Activated T-helper 1 cell treated with anti-CD3 and anti-CD28 coated beads, Interleukin-2, amount 50 U/mL, for 16 hours (primary cell): ENCODE data around the gene MYLK.

Experiments
- DNase-seq, 2 donors: peaks; one replicate each; pipeline ENCODE4 v3.0.0-alpha.2; 2020; ENCODE audit warnings: low read depth in 1 of 2, low spot score in 1 of 2

MYLK gene

GRCh38 chr3:123568034-123568433, 316.1 kb downstream of the MYLK start:
- DNase-seq, result no peak

- no peak for DNase-seq
Observed at GRCh38 chr3:123564056-123564455, 320.1 kb downstream of the MYLK start.

GRCh38 chr3:123562547-123562946, 321.6 kb downstream of the MYLK start:
- no peak for DNase-seq

GRCh38 chr3:123561188-123561587, 322.9 kb downstream of the MYLK start:
- no peak for DNase-seq
